ENCODE data around the gene MAPK8IP2.
"Not testable (repeated sequence)": the region's sequence is repeated elsewhere in the genome, so short reads cannot be mapped to it uniquely, and the experiment has no call there.

MAPK8IP2 gene

GRCh38 chr22:50640857-50641647, 40.5 kb downstream of the MAPK8IP2 start:
- no peak overlapping the region for H3K4me3 ChIP-seq (ENCODE audit: control insufficient read depth, low read depth, low read length)
- TF ChIP-seq CTCF (conservative IDR thresholded peaks at IDR 0.05; ENCODE audit: control insufficient read depth, insufficient read depth, low read depth, low read length): no peak
- DNase-seq (ENCODE audit: low read depth): no peak

- DNase-seq (ENCODE audit: low read depth): peak; percentile 29
- H3K4me3 ChIP-seq (ENCODE audit: control insufficient read depth, low read depth, low read length): no peak overlapping the region
- peak; percentile 44 for TF ChIP-seq CTCF (conservative IDR thresholded peaks at IDR 0.05; ENCODE audit: control insufficient read depth, insufficient read depth, low read depth, low read length)
Measured at GRCh38 chr22:50641696-50642607, 41.4 kb downstream of the MAPK8IP2 start.

GRCh38 chr22:50643021-50643820, 42.6 kb downstream of the MAPK8IP2 start:
- DNase-seq (ENCODE audit: low read depth): not testable (repeated sequence)

GRCh38 chr22:50643821-50644101, 43.2 kb downstream of the MAPK8IP2 start:
- not testable (repeated sequence) for H3K4me3 ChIP-seq (ENCODE audit: control insufficient read depth, low read depth, low read length); DNase-seq (ENCODE audit: low read depth)

More at GRCh38 chr22:50643021-50643820, 42.6 kb downstream of the MAPK8IP2 start:
- H3K4me3 ChIP-seq (ENCODE audit: control insufficient read depth, low read depth, low read length): not testable (repeated sequence)

- DNase-seq (ENCODE audit: low read depth): no peak
- H3K4me3 ChIP-seq (ENCODE audit: control insufficient read depth, low read depth, low read length): no peak overlapping the region
- TF ChIP-seq CTCF (conservative IDR thresholded peaks at IDR 0.05; ENCODE audit: control insufficient read depth, insufficient read depth, low read depth, low read length): no peak
Measured at GRCh38 chr22:50653256-50653655, 52.7 kb downstream of the MAPK8IP2 start.

GRCh38 chr22:50654664-50655063, 54.1 kb downstream of the MAPK8IP2 start:
- not testable (repeated sequence) for DNase-seq (ENCODE audit: low read depth); H3K4me3 ChIP-seq (ENCODE audit: control insufficient read depth, low read depth, low read length)

- no peak overlapping the region for H3K4me3 ChIP-seq (ENCODE audit: control insufficient read depth, low read depth, low read length)
- TF ChIP-seq CTCF (conservative IDR thresholded peaks at IDR 0.05; ENCODE audit: control insufficient read depth, insufficient read depth, low read depth, low read length): no peak
- DNase-seq (ENCODE audit: low read depth): peak; percentile 69
Measured at GRCh38 chr22:50656122-50657070, 55.8 kb downstream of the MAPK8IP2 start.

Data from fibroblast of mammary gland (primary cell).